Germinal center (tissue), 1 donor: ENCODE results near the gene GRIA4.

ENCODE experiments used
- DNase-seq: peaks from one replicate; pipeline ENCODE4 v3.0.0; 2012; ENCODE audit warnings: mixed read lengths, low spot score

GRIA4 gene

GRCh38 chr11:105639527-105639926 is 29.7 kb downstream of the GRIA4 start:
- DNase-seq = no peak

DNA sequence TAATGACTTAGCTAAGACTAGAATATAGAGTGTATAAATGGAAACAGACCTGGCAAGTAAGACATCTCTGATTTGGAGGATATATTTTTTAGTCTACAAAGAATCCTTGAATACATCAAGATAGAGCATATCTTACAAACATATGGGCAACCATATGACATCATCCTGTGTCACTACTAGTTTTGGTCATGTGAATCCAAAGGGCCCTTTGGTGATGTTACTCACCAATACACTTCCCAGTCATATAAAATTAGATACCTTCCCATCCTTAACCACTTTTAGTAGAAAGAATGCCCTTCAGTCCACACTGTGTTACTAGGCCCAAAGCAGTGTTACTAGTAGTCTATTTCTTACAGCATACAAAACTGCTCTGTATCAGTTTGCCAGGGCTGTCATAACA is 31.6 kb downstream of the GRIA4 start:
- no peak for DNase-seq

- no peak for DNase-seq
These were observed 33.0 kb downstream of the GRIA4 start for GRCh38 chr11:105642870-105643269.

GRCh38 chr11:105644839-105645573 is 35.1 kb downstream of the GRIA4 start:
- no peak for DNase-seq

- no peak for DNase-seq
These were observed 37.9 kb downstream of the GRIA4 start for GRCh38 chr11:105647780-105648179.

DNA sequence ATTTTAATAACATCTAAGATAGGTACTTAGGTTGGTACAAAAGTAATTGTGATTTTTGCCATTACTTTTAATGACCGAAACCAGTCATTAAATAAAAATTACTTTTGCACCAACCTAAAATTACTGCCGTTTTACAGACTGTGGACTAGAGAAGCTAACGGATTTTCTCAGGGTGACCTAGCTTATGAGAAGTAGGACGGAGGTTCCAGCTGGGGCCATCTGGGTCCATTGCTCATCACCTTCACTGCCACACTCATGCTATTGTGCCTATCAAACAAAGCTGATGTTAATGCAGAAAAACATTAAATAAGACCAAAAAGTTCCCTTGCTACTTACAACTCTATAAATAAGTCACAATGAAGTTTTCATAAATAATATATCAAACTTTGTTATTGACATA is 38.9 kb downstream of the GRIA4 start:
- DNase-seq = no peak

DNA sequence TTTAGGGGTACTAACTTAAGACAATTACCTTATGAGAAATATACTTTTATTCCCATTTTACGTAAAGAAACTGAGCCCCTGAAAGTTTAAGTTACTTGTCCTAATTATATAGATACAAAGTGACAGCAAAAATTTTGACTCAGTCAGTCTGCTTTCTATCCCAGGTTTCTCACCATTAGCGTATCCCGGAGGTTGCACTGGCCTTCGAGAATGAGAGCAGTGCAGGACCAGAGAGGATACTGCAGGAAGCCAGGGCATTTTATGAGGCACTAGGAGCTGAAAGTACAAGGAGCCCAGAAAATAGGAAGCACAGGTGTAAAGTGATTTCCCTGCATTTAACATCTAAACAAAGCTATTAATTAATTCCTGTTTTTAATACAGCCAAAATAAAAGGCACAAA is 55.4 kb downstream of the GRIA4 start:
- DNase-seq = no peak

- DNase-seq = no peak
These were observed 57.6 kb downstream of the GRIA4 start for GRCh38 chr11:105667441-105667840.

- no peak for DNase-seq
These were observed 60.9 kb downstream of the GRIA4 start for GRCh38 chr11:105670811-105671210.

- no peak for DNase-seq
These were observed 63.2 kb downstream of the GRIA4 start for GRCh38 chr11:105673089-105673488.

GRCh38 chr11:105689631-105690030 is 79.8 kb downstream of the GRIA4 start:
- no peak for DNase-seq

DNA sequence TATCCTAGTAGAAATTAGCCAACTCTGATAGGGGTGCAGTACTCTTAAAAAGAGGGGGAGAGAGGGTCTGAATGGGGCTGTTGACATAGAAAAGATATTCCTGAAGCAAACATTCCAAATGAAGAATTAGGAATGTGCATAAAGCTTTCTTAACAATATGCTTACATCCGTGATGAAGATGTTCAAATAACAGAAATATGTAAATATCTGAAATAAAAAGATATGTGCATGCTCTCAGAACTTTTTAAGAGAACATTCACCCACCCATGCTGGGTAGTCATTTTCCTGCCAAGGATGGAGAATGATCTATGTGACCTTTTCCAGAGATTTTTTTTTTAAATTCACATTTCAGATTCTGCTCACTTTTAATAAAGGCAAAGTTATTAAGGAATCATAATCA is 80.6 kb downstream of the GRIA4 start:
- no peak for DNase-seq

DNA sequence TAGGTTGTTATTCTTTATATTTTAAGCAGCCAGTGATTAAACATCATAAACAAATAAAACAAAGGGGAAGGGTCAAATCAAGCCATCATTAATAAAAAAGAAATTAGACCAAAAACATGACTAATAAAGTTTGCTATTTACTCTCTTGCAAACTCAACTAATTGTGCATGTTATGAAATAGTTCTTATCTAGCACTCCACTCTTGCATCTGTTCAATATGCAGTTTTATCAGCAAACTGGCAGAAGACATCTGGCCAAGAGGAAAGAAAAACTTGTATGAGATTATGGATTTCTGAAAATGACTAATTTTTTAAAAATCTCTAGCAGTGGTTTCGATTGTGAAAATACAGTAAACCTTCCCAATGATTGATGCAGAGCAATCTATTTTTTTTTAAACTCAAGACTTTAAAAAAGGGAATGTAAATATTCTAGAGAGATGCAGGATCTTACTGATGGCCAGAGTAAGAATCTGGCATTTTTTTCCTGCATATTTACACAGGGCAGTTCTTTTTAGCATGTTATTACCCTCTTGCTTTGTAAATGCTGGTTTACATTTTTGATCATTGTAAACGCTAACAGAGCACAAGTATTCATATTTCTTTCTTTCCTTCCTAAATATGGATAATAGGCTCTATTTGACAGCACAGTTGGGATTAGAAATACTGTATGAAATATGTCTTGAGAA is 83.3 kb downstream of the GRIA4 start:
- DNase-seq = no peak

DNA sequence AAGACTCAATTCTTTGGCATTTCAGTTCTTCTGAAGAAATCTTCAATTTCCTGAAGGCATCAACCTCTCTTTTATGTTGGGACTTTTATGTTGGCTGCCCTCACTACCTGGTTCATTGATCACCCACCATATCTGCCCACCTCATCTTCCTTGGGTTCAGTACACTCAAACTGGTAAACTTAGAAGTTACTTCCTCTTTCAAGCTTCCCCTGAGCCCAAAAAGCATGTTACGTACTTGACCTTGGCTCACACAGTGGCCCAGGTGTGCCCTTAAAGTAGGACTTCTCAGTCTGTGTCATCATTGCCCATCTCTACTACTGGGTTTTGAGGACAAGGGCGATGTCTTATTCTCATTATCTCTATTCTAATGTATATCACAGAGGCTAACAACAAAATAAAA is 86.1 kb downstream of the GRIA4 start:
- DNase-seq = no peak

GRCh38 chr11:105697291-105697690 is 87.4 kb downstream of the GRIA4 start:
- no peak for DNase-seq

GRCh38 chr11:105699203-105699602 is 89.3 kb downstream of the GRIA4 start:
- no peak for DNase-seq

- no peak for DNase-seq
These were observed 90.4 kb downstream of the GRIA4 start for GRCh38 chr11:105700271-105700670.

- DNase-seq = no peak
These were observed 91.2 kb downstream of the GRIA4 start for GRCh38 chr11:105701098-105701497.

- DNase-seq = no peak
These were observed 96.1 kb downstream of the GRIA4 start for GRCh38 chr11:105705786-105706530.

- no peak for DNase-seq
These were observed 103.2 kb downstream of the GRIA4 start for GRCh38 chr11:105713106-105713505.

GRCh38 chr11:105713696-105714095 is 103.8 kb downstream of the GRIA4 start:
- no peak for DNase-seq

DNA sequence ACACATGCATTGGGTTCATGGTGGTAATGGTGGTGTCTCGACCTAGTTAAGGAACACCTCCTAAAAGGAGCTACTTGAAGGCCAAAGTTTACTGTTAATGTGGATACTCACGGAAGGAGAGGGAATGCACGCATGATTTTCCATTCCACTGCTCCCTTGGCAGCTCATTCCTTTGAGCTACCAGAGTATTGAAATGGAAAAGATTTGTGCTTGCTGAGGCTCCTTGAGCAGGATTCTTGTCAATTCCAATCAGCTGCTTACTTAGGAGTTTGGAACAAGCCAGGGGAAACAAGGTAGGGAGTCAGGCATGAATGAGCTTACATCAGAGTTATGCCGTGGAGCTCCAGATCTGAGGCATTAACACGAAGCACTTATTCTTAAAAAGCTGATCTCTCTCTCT is 108.8 kb downstream of the GRIA4 start:
- no peak for DNase-seq
